ENCODE results near the gene NDUFAF5. TPM values are rescaled to one million over a fixed set of nuclear protein-coding genes. Genes with fewer than 3 reads are reported as not detected.
A peak's percentile ranks its signal among the peaks of the same experiment; 100 is the strongest.

The NDUFAF5 gene
- total RNA-seq, 1 experiment from 2014 or later = 22.0 TPM

GRCh38 chr20:13813910-13814309, 29.1 kb downstream of the NDUFAF5 start:
- DNase-seq (ENCODE audit: low spot score) = no peak
- in situ Hi-C loops (cut with HindIII; ENCODE audit: low sequenced_read_pairs) = no loop called here

GRCh38 chr20:13814672-13815071, 29.8 kb downstream of the NDUFAF5 start:
- DNase-seq (ENCODE audit: low spot score) = no peak
- in situ Hi-C loops (cut with HindIII; ENCODE audit: low sequenced_read_pairs) = no loop called here

- no peak for DNase-seq (ENCODE audit: low spot score)
- in situ Hi-C loops (cut with HindIII; ENCODE audit: low sequenced_read_pairs) = no loop called here
Observed at GRCh38 chr20:13816757-13817156, 31.9 kb downstream of the NDUFAF5 start.

GRCh38 chr20:13817342-13817741, 32.5 kb downstream of the NDUFAF5 start:
- in situ Hi-C loops (cut with HindIII; ENCODE audit: low sequenced_read_pairs) = no loop called here
- no peak for DNase-seq (ENCODE audit: low spot score)

- in situ Hi-C loops (cut with HindIII; ENCODE audit: low sequenced_read_pairs) = no loop called here
- peak; percentile 72 for DNase-seq (ENCODE audit: low spot score)
Observed at GRCh38 chr20:13819885-13820645, 35.2 kb downstream of the NDUFAF5 start.

GRCh38 chr20:13821876-13822275, 37.0 kb downstream of the NDUFAF5 start:
- in situ Hi-C loops (cut with HindIII; ENCODE audit: low sequenced_read_pairs) = no loop called here
- DNase-seq (ENCODE audit: low spot score) = no peak

- in situ Hi-C loops (cut with HindIII; ENCODE audit: low sequenced_read_pairs) = no loop called here
- no peak for DNase-seq (ENCODE audit: low spot score)
Observed at GRCh38 chr20:13822459-13822858, 37.6 kb downstream of the NDUFAF5 start.

GRCh38 chr20:13824459-13824858, 39.6 kb downstream of the NDUFAF5 start:
- in situ Hi-C loops (cut with HindIII; ENCODE audit: low sequenced_read_pairs) = no loop called here
- DNase-seq (ENCODE audit: low spot score) = no peak

GRCh38 chr20:13825465-13825864, 40.6 kb downstream of the NDUFAF5 start:
- DNase-seq (ENCODE audit: low spot score) = no peak
- in situ Hi-C loops (cut with HindIII; ENCODE audit: low sequenced_read_pairs) = no loop called here

- in situ Hi-C loops (cut with HindIII; ENCODE audit: low sequenced_read_pairs) = no loop called here
- DNase-seq (ENCODE audit: low spot score) = no peak
Observed at GRCh38 chr20:13831476-13831875, 46.6 kb downstream of the NDUFAF5 start.

- no peak for DNase-seq (ENCODE audit: low spot score)
- in situ Hi-C loops (cut with HindIII; ENCODE audit: low sequenced_read_pairs) = no loop called here
Observed at GRCh38 chr20:13838664-13839063, 53.8 kb downstream of the NDUFAF5 start.

GRCh38 chr20:13839421-13840092, 54.7 kb downstream of the NDUFAF5 start:
- in situ Hi-C loops (cut with HindIII; ENCODE audit: low sequenced_read_pairs) = no loop called here
- no peak for DNase-seq (ENCODE audit: low spot score)

GRCh38 chr20:13840093-13840465, 55.3 kb downstream of the NDUFAF5 start:
- in situ Hi-C loops (cut with HindIII; ENCODE audit: low sequenced_read_pairs) = no loop called here
- no peak for DNase-seq (ENCODE audit: low spot score)

GRCh38 chr20:13841206-13841605, 56.4 kb downstream of the NDUFAF5 start:
- no peak for DNase-seq (ENCODE audit: low spot score)
- in situ Hi-C loops (cut with HindIII; ENCODE audit: low sequenced_read_pairs) = no loop called here

- DNase-seq (ENCODE audit: low spot score) = no peak
- in situ Hi-C loops (cut with HindIII; ENCODE audit: low sequenced_read_pairs) = no loop called here
Observed at GRCh38 chr20:13844296-13844695, 59.5 kb downstream of the NDUFAF5 start.

- DNase-seq (ENCODE audit: low spot score) = no peak
- in situ Hi-C loops (cut with HindIII; ENCODE audit: low sequenced_read_pairs) = no loop called here
Observed at GRCh38 chr20:13851279-13851678, 66.5 kb downstream of the NDUFAF5 start.

GRCh38 chr20:13852306-13852705, 67.5 kb downstream of the NDUFAF5 start:
- no peak for DNase-seq (ENCODE audit: low spot score)
- in situ Hi-C loops (cut with HindIII; ENCODE audit: low sequenced_read_pairs) = no loop called here

GRCh38 chr20:13855613-13856012, 70.8 kb downstream of the NDUFAF5 start:
- in situ Hi-C loops (cut with HindIII; ENCODE audit: low sequenced_read_pairs) = no loop called here
- DNase-seq (ENCODE audit: low spot score) = no peak

- DNase-seq (ENCODE audit: low spot score) = no peak
Observed at GRCh38 chr20:13856354-13856753, 71.5 kb downstream of the NDUFAF5 start.

GRCh38 chr20:13857304-13857703, 72.5 kb downstream of the NDUFAF5 start:
- DNase-seq (ENCODE audit: low spot score) = peak; percentile 70
- in situ Hi-C loops (cut with HindIII; ENCODE audit: low sequenced_read_pairs) = no loop called here

More at GRCh38 chr20:13856354-13856753, 71.5 kb downstream of the NDUFAF5 start:
- in situ Hi-C loops (cut with HindIII; ENCODE audit: low sequenced_read_pairs) = no loop called here

- in situ Hi-C loops (cut with HindIII; ENCODE audit: low sequenced_read_pairs) = no loop called here
- peak; percentile 72 for DNase-seq (ENCODE audit: low spot score)
Observed at GRCh38 chr20:13857961-13858360, 73.1 kb downstream of the NDUFAF5 start.
